Stomach (tissue), 9 donors: Measurements from ENCODE around the gene TRAF3IP1. TPM values are rescaled to one million over a fixed set of nuclear protein-coding genes. Genes with fewer than 3 reads are reported as not detected.

Experiments
- DNase-seq, 2 donors: peaks; one replicate each; pipeline versions ENCODE4 v3.0.0 to v3.0.0-alpha.2; 2013 to 2019
- H3K27ac ChIP-seq, 5 donors: fragments of 200-600 bp in 4 of 5; sonication (generic) in 4 of 5; one replicate each; pipeline ENCODE4 v1.5.1; 2013 to 2019; ENCODE audit warnings: mild to moderate bottlenecking in 1 of 5, moderate library complexity in 1 of 5
- H3K27me3 ChIP-seq, 3 donors: fragments of 200-600 bp; sonication (generic); one replicate each; pipeline ENCODE4 v1.5.1; 2017 to 2019; ENCODE audit warnings: mixed run types in 1 of 3
- H3K36me3 ChIP-seq, 4 donors: fragments of 200-600 bp; sonication (generic); 1 replicate in 3 of 4; 2 replicates in 1 of 4; pipeline ENCODE4 v1.5.1; 2016 to 2019
- H3K4me1 ChIP-seq, 4 donors: fragments of 200-600 bp; sonication (generic); one replicate each; pipeline ENCODE4 v1.5.1; 2016 to 2019
- H3K4me3 ChIP-seq, 4 donors: fragments of 200-600 bp; sonication (generic) in 3 of 4; one replicate each; pipeline ENCODE4 v1.5.1; 2016 to 2019; ENCODE audit warnings: mild to moderate bottlenecking in 1 of 4
- H3K9me3 ChIP-seq, 4 donors: fragments of 200-600 bp; sonication (generic); one replicate each; pipeline ENCODE4 v1.5.1; 2016 to 2019
- EP300 ChIP-seq: sonication (generic); formaldehyde crosslinking; IDR thresholded peaks from one replicate; pipeline ENCODE4 v1.6.1; 2017; ENCODE audit warnings: antibody characterized with exemption
- POLR2A ChIP-seq, 4 donors: fragments of 450-650 bp; IDR thresholded peaks; one replicate each; pipeline ENCODE4 v1.6.1; 2016; ENCODE audit warnings: antibody characterized with exemption in 4 of 4, control low read depth in 2 of 4, mild to moderate bottlenecking in 1 of 4, moderate library complexity in 1 of 4
- POLR2AphosphoS5 ChIP-seq, 3 donors: sonication (generic); formaldehyde crosslinking; IDR thresholded peaks; one replicate each; pipeline ENCODE4 v1.6.1; 2016; ENCODE audit warnings: antibody characterized with exemption in 3 of 3
- WGBS, 5 donors: extraction: QIAGEN DNeasy Blood & Tissue Kit in 3 of 5; methylation state at CpG; one replicate each; pipeline versions ENCODE4 v1.1.5 to v1.1.7; 2013 to 2018; 5-methylcytosine and 5-hydroxymethylcytosine counted together
- intact Hi-C: fragments of 100-400 bp; cut with DNase I; formaldehyde crosslinking; loops from one replicate; pipeline ENCODE4 v1.15.1; 2023; ENCODE audit warnings: low total_unique reads
- polyA plus RNA-seq, 3 donors: library from polyadenylated mRNA; stranded (reverse); fragments of 200-250 nt; gene quantifications; one replicate each; pipeline ENCODE4 v1.2.3, GENCODE V29; 2013
- total RNA-seq, 5 donors: library from RNA; depleted of rRNA; stranded (reverse); fragments of >200 nt; gene quantifications; one replicate each; pipeline versions ENCODE4 v1.1.0 to v1.2.3, GENCODE V29; 2014 to 2016
- TF ChIP-seq, protein P1 (sequence below), 7 experiments: fragments of 450-650 bp in 4 of 7; fragments of 200-600 bp in 3 of 7; sonication (generic) in 3 of 7; IDR thresholded peaks; one replicate each; pipeline ENCODE4 v1.5.1; 2016 to 2019; ENCODE audit warnings: antibody characterized with exemption in 7 of 7, control low read depth in 2 of 7, mild to moderate bottlenecking in 1 of 7
- donor health status: healthy with polysubstance abuse.
- donor health status: Bipolar disorder and iron deficiency.
- donor health status: healthy.

TRAF3IP1 gene
- total and polyA plus RNA-seq, 8 donors, result 0.58 to 21.1 (median 10.8) TPM

DNA sequence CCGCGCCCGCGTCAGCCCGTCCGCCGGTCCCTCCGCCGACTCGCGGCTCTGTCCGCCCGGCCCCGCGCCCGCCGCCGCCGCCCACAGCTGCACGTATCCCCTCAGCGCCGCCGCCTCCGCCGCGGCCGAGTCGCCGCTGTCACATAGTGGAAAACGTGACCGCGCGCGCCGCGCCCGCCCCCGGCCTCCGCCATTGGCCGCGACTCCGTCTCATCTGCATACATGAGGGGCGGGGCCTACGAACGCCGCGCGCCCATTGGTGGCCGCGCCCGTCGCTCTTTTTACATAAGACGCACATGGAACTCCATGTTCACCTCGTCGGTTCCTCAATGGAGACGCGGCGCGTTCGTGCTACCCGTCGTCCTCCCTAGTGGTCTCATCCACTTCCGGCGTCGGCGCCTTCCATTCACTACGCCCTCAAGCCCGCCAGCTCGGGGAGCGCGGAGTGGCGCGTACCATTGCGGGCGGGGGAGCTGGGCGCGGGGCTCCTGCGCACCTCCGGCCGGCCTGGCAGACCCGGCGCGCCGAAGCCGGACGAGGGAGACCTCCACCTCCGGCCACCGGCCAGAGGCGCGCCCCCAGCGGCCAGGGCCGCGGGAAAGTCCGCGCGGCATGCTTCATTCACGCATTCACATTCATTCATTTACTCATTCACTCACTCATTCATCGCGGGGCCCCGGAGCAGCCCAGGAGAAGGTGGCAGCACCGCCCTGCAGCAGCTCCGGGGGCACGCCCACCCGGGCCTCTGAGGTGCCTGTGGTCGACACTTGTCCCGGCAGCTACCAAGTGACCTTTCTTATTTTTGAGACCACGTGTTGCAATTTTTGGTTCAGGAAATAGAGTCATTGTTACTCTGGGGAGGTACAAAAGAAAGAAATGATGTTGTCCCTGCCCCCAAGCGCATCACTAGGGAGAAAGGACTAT is 31.4 kb upstream of the TRAF3IP1 start:
- Histone ChIP-seq H3K36me3 (no peaks in the 10 kb centered on the region), H3K4me1 (peaks cover 49 to 75% (median 67%) of the 10 kb centered on the region in 4 donors), H3K9me3 (no peaks in the 10 kb centered on the region), H3K4me3 (peak overlapping the region; percentile 64 to 89 (median 73)), H3K27me3 (no peaks in the 10 kb centered on the region), H3K27ac (peak overlapping the region; percentile 98 to 99 (median 98))
- TF ChIP-seq, protein P1, sequence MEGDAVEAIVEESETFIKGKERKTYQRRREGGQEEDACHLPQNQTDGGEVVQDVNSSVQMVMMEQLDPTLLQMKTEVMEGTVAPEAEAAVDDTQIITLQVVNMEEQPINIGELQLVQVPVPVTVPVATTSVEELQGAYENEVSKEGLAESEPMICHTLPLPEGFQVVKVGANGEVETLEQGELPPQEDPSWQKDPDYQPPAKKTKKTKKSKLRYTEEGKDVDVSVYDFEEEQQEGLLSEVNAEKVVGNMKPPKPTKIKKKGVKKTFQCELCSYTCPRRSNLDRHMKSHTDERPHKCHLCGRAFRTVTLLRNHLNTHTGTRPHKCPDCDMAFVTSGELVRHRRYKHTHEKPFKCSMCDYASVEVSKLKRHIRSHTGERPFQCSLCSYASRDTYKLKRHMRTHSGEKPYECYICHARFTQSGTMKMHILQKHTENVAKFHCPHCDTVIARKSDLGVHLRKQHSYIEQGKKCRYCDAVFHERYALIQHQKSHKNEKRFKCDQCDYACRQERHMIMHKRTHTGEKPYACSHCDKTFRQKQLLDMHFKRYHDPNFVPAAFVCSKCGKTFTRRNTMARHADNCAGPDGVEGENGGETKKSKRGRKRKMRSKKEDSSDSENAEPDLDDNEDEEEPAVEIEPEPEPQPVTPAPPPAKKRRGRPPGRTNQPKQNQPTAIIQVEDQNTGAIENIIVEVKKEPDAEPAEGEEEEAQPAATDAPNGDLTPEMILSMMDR (IDR thresholded peaks at IDR 0.05), result peak in 3 of 7 experiments; percentile 13 to 40 (median 26)
- peak; percentile 92 to 97 (median 96) for TF ChIP-seq POLR2AphosphoS5 (IDR thresholded peaks at IDR 0.05)
- no peak for TF ChIP-seq EP300
- peak in 1 of 4 donors; percentile 60 for TF ChIP-seq POLR2A (IDR thresholded peaks at IDR 0.05)
- peak; percentile 99 to 100 for DNase-seq
- intact Hi-C loops, result no loop called here
- 0 to 1% (median 1%) methylated on average over 83 to 108 of the region's 108 CpGs for WGBS, 5 donors

DNA sequence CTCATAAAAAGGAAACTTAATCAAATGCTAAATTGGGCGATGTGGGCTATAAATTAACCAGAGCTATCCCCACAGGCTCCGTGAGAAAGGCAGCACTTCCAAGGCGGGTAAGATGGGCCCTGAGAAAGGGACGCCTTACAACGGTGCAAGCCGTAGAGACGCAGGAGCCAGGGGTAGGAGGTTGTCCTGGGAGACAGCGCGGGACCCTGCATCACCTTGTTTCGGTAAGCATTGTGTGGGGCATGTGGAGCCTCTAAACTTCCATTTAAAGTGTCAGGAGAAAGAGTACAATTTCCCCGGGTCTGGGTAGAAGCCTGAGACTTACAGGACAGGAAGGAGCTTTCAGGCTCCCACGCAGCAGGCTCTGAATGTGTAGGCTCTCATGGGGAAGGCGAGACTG is 30.7 kb upstream of the TRAF3IP1 start:
- 12 to 33% (median 20%) methylated on average over 13 of the region's 13 CpGs for WGBS, 5 donors
- intact Hi-C loops, result no loop called here
- peaks cover 50 to 68% (median 66%) of the 10 kb centered on the region in 4 donors for H3K4me1 ChIP-seq
- H3K27ac ChIP-seq, result peak overlapping the region; percentile 98 to 99 (median 98)
- DNase-seq, result peak in 1 of 2 donors; percentile 35
- no peaks in the 10 kb centered on the region for H3K27me3 ChIP-seq
- H3K9me3 ChIP-seq, result no peaks in the 10 kb centered on the region
- no peaks in the 10 kb centered on the region for H3K36me3 ChIP-seq
- no peak for TF ChIP-seq POLR2A (IDR thresholded peaks at IDR 0.05)
- TF ChIP-seq EP300, result no peak
- no peak for TF ChIP-seq POLR2AphosphoS5 (IDR thresholded peaks at IDR 0.05)
- TF ChIP-seq, protein P1 (IDR thresholded peaks at IDR 0.05), result no peak
- H3K4me3 ChIP-seq, result peak overlapping the region; percentile 64 to 89 (median 73)

DNA sequence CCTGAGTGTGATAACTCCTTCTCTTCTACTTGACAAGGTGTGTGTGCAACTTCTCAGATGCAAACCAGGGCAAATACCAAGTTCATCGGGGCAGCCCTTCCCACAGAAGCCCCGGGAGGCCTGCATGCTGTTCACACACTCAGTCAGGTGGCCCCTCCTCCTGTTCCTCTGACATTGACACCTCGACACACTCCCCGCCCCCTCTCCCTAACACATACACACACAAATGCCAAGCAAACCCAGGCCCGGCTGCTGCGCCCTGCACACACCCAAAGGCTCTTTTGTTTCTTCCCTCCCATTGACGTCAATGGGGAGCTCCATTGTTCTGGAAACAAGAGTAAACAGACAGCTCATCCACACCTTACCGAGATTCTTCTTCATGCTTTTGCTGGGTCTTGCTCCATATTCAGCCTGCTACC is 30.2 kb upstream of the TRAF3IP1 start:
- Histone ChIP-seq H3K9me3 (no peaks in the 10 kb centered on the region), H3K27ac (peak overlapping the region; percentile 98 to 99 (median 98)), H3K4me1 (peaks cover 45 to 64% (median 63%) of the 10 kb centered on the region in 4 donors), H3K27me3 (no peaks in the 10 kb centered on the region), H3K4me3 (peak overlapping the region in 1 of 4 donors; percentile 64), H3K36me3 (no peaks in the 10 kb centered on the region)
- TF ChIP-seq, protein P1 (IDR thresholded peaks at IDR 0.05), result no peak
- TF ChIP-seq EP300 (no peak), POLR2A (IDR thresholded peaks at IDR 0.05) (peak in 2 of 4 donors; percentile 39 to 45), POLR2AphosphoS5 (IDR thresholded peaks at IDR 0.05) (peak in 2 of 3 donors; percentile 59 to 77)
- intact Hi-C loops, result no loop called here
- WGBS, 5 donors, result 21 to 41% (median 32%) methylated on average over 8 of the region's 8 CpGs
- peak; percentile 90 to 96 for DNase-seq

DNA sequence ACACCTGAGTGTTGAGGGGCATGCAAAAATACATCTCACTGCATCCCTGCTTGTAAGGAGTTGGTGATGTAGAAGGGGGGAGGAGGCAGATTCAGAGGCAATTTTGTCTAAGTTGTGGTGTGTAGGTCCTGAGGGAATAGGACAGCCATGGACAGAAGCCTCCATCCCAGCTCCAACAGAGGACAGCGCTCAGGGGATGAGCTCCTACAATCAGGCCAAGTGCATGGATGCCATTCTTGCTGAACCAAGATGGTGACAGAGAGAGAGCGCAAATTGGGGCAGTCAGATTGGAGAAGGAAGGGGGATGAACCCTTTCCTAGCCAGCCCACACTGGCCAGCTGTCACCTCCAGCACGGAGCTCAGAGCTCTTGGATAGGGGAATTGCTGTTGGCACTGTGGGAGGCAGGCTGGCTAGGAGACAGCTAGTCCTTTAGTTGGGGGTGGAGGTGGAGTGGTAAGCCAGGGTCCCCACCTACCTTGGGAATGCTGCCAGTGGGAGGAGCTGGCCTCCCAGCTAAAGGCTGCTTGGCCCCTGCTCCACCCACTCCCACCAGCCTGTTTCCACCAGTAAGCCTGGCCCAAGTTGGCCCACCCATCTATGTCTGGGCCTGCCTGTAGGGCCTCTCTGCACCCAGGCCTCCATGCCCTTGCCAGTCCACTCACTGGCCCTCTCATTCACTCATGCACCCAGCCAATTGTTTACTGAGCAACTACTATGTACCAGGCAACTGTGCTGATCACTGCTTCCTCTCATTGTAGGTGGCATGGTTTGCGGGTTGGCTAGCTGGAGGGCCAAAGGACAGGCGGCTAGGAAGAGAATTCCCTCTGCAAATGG is 29.4 kb upstream of the TRAF3IP1 start:
- Histone ChIP-seq H3K27ac (peak overlapping the region; percentile 49 to 99 (median 98)), H3K4me1 (peaks cover 39 to 63% (median 62%) of the 10 kb centered on the region in 4 donors), H3K27me3 (no peaks in the 10 kb centered on the region), H3K36me3 (no peaks in the 10 kb centered on the region), H3K4me3 (no peak overlapping the region), H3K9me3 (no peaks in the 10 kb centered on the region)
- TF ChIP-seq POLR2A (IDR thresholded peaks at IDR 0.05) (no peak), POLR2AphosphoS5 (IDR thresholded peaks at IDR 0.05) (peak in 2 of 3 donors; percentile 28 to 32), EP300 (no peak)
- TF ChIP-seq, protein P1 (IDR thresholded peaks at IDR 0.05), result no peak
- WGBS, 5 donors, result 78 to 83% (median 81%) methylated on average over 5 of the region's 5 CpGs
- DNase-seq, result peak; percentile 60 to 78
- intact Hi-C loops, result no loop called here
